HL-60 (cell line): ENCODE data around the gene SLC38A8.
A peak's percentile ranks its signal among the peaks of the same experiment; 100 is the strongest.

Source experiments
- DNase-seq, 2 experiments: peaks; one replicate each; pipeline ENCODE4 v3.0.0-alpha.2; 2010 to 2020; ENCODE audit warnings: low read depth in 1 of 2, low spot score in 1 of 2
- H3K27ac ChIP-seq: fragments of 250-450 bp; sonication (Bioruptor Pico); replicated peaks from 2 replicates; pipeline ENCODE4 v1.5.1; 2020; ENCODE audit warnings: mild to moderate bottlenecking, moderate library complexity
- H3K27me3 ChIP-seq: fragments of 250-450 bp; sonication (Bioruptor Pico); 2 replicates; pipeline ENCODE4 v1.5.1; 2021; ENCODE audit warnings: mild to moderate bottlenecking, moderate library complexity; ENCODE audit not compliant: insufficient read depth, poor library complexity, severe bottlenecking
- H3K4me3 ChIP-seq: replicated peaks from 2 replicates; pipeline ENCODE4 v1.5.1; 2011; ENCODE audit warnings: mild to moderate bottlenecking, control low read depth, low read length; ENCODE audit not compliant: insufficient read depth
- CTCF ChIP-seq: IDR thresholded peaks from one replicate; pipeline ENCODE4 v1.5.1; 2011; ENCODE audit warnings: low read length, control low read depth, inconsistent platforms; ENCODE audit not compliant: insufficient read depth
- GABPA ChIP-seq: IDR thresholded peaks from 2 replicates; pipeline ENCODE4 v1.6.1; 2012; ENCODE audit warnings: low read depth
- POLR2AphosphoS5 ChIP-seq: IDR thresholded peaks from 2 replicates; pipeline ENCODE4 v1.6.1; 2012; ENCODE audit warnings: low read depth
- REST ChIP-seq: IDR thresholded peaks from 2 replicates; pipeline ENCODE4 v1.6.1; 2012; ENCODE audit warnings: low read depth; ENCODE audit not compliant: insufficient replicate concordance
- SPI1 ChIP-seq: IDR thresholded peaks from 2 replicates; pipeline ENCODE4 v1.6.1; 2012; ENCODE audit warnings: low read depth, mild to moderate bottlenecking, borderline replicate concordance

The SLC38A8 gene

GRCh38 chr16:84071121-84071520, 28.5 kb upstream of the SLC38A8 start:
- TF ChIP-seq POLR2AphosphoS5 = no peak
- TF ChIP-seq SPI1 = no peak
- TF ChIP-seq GABPA = no peak
- TF ChIP-seq CTCF = no peak
- TF ChIP-seq REST = no peak

GRCh38 chr16:84069540-84069939, 26.9 kb upstream of the SLC38A8 start:
- Histone ChIP-seq H3K4me3 (no peak overlapping the region), H3K27ac (no peak overlapping the region; the same call in 1 of the 2 replicates), H3K27me3 (no peaks in the 10 kb centered on the region)
- TF ChIP-seq POLR2AphosphoS5 = no peak
- TF ChIP-seq SPI1 = peak; percentile 9; the same call in 1 of the 2 replicates
- DNase-seq = peak in 1 of 2 experiments; percentile 46

More at GRCh38 chr16:84071121-84071520, 28.5 kb upstream of the SLC38A8 start:
- H3K4me3 ChIP-seq = no peak overlapping the region
- no peak overlapping the region for H3K27ac ChIP-seq
- DNase-seq = no peak
- no peaks in the 10 kb centered on the region for H3K27me3 ChIP-seq

GRCh38 chr16:84068783-84069462, 26.3 kb upstream of the SLC38A8 start:
- Histone ChIP-seq H3K4me3 (no peak overlapping the region), H3K27me3 (no peaks in the 10 kb centered on the region), H3K27ac (no peak overlapping the region; the same call in 1 of the 2 replicates)
- DNase-seq = no peak
- TF ChIP-seq GABPA (no peak), CTCF (no peak), SPI1 (no peak), REST (no peak), POLR2AphosphoS5 (no peak)

GRCh38 chr16:84068041-84068440, 25.4 kb upstream of the SLC38A8 start:
- DNase-seq = no peak
- Histone ChIP-seq H3K27me3 (no peaks in the 10 kb centered on the region), H3K4me3 (no peak overlapping the region), H3K27ac (no peak overlapping the region)
- TF ChIP-seq CTCF (no peak), REST (no peak)
